GM12873 (cell line): ENCODE measurements around the gene BDKRB2.

Source experiments
- CTCF ChIP-seq: IDR thresholded peaks from 2 replicates; pipeline ENCODE4 v1.5.1; 2012; ENCODE audit warnings: low read depth, mild to moderate bottlenecking, moderate library complexity, low read length, control low read depth; ENCODE audit not compliant: insufficient read depth; ENCODE audit errors: missing control alignments

BDKRB2 gene

GRCh38 chr14:96250485-96250884, 45.8 kb downstream of the BDKRB2 start:
- no peak for TF ChIP-seq CTCF

DNA sequence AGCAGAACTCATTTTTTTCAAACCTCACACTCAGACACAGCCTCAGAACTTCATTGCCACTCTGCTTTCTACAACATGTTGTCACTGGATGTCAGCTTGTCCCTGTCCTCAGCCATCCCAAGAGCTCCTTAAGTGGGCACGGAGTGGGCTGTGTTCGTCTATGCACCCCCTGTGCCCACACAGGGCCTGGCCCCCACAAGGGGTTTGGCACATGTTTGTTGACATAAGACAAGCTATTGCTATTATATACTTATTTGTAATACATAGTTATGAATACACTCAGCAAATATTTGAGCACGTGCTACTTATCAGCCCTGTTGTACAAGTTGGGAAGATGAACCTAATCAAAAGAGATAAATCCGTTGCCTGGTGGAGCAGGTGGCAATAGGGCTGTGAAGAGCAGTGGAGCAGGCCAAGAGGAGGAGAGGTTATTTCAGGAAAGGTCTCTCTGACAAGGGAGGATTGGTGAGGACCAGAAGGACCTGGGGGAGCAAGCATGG, 47.1 kb downstream of the BDKRB2 start:
- TF ChIP-seq CTCF: no peak

DNA sequence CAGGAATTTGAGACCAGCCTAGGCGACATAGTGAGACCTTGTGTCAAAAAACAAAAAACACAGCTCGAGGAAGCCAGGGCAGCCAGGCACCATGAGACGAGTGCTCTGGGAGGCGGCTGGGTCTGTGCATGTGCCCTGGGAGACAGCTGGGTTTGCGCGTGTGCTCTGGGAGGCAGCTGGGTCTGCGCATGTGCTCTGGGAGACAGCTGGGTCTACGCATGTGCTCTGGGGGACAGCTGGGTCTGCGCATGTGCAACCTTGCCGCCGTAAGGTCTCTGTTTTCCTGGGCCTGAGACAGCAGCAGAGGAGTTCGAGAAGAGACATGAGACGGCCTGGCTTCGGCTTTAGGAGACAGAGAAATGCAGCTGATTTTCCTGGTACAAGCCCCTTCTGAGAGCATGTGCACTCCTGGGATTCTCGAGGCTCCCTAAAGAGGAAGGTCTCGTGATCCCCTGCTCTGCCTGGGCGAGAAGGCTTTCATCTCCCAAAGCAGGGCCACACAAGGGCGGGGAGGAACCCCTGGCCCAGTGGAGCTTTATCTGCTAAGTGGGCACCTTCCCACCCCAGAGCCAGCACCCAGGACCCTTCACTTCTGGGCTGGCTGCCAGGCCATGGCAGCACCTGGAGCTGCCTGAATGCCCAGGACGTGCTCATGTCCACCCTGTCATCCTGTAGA, 47.8 kb downstream of the BDKRB2 start:
- TF ChIP-seq CTCF: no peak

- TF ChIP-seq CTCF: no peak
Measured at GRCh38 chr14:96252999-96253539, 48.4 kb downstream of the BDKRB2 start.

DNA sequence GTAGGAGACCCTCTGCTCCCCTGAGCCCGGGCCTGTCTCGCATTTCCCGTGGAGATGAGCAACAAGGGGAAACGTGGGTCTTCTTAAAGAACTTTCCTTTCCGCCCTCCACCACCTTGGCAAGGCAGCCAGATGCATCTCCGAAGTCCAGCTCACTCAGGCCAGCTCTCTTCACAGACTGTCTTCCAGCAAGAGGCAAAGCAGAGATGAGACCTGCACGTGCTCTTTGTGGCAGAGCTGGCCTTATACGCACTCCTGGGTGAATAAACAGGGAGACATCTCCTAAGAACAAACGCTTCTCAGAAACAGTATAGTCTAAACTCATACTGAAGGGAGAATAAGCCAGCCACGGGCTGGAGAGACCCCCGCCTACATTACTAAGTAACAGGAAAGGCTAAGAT, 50.0 kb downstream of the BDKRB2 start:
- TF ChIP-seq CTCF: no peak

- no peak for TF ChIP-seq CTCF
Measured at GRCh38 chr14:96255501-96256366, 51.1 kb downstream of the BDKRB2 start, which contains the start of gene BDKRB1. Gene BDKRB1 (plus strand): TSS chr14:96256210. CDS start chr14:96263683, 7,473 bp downstream.

DNA sequence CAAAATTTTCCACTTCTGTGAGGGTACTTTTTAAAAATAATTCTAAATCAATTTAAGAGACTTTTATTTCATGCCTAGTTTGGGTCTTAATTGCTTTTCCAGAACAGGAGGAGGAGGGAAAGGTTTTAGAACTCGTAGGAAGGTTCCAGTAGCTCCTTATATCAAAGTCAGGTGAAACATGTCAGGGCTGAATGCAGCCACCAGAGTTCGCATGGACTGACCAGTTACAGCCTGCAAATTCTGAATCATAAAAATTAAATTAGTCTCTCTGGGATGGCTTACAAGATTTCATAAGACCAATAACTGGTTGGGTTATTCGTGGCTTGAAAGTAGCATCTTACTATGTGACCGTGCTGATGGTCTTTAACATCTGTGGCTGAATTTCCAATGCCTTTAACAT, 51.8 kb downstream of the BDKRB2 start:
- no peak for TF ChIP-seq CTCF
